Uterus (tissue), 2 donors: Measurements from ENCODE around the gene DENND5B.

Source experiments
- CTCF ChIP-seq, 4 experiments: fragments of 200-600 bp in 2 of 4; fragments of 450-650 bp in 2 of 4; sonication (generic) in 2 of 4; IDR thresholded peaks; one replicate each; pipeline ENCODE4 v1.5.1; 2016 to 2019; ENCODE audit warnings: antibody characterized with exemption in 4 of 4, mild to moderate bottlenecking in 2 of 4, moderate library complexity in 1 of 4
- POLR2A ChIP-seq, 2 donors: fragments of 450-650 bp; IDR thresholded peaks; one replicate each; pipeline ENCODE4 v1.6.1; 2016; ENCODE audit warnings: antibody characterized with exemption in 2 of 2, mild to moderate bottlenecking in 1 of 2, moderate library complexity in 1 of 2

GRCh38 chr12:31594681-31595080 lies 3.7 kb upstream of the DENND5B start:
- TF ChIP-seq CTCF (IDR thresholded peaks at IDR 0.05) = no peak
- TF ChIP-seq POLR2A (IDR thresholded peaks at IDR 0.05) = no peak
